Endothelial cell (in vitro differentiated cells): Measurements from ENCODE around the gene RFNG. TPM values are rescaled to one million over a fixed set of nuclear protein-coding genes. Genes with fewer than 3 reads are reported as not detected.
A peak's percentile ranks its signal among the peaks of the same experiment; 100 is the strongest.

Source experiments
- DNase-seq: peaks from one replicate; pipeline ENCODE4 v3.0.0; 2021; ENCODE audit warnings: low spot score
- H3K27ac Mint-ChIP-seq: one replicate; pipeline ENCODE4 v1.8.0; 2021; ENCODE audit warnings: mixed read lengths, inconsistent platforms; ENCODE audit not compliant: unreplicated experiment
- H3K27me3 Mint-ChIP-seq: one replicate; pipeline ENCODE4 v1.8.0; 2021; ENCODE audit warnings: mild to moderate bottlenecking, moderate library complexity, mixed read lengths, inconsistent platforms; ENCODE audit not compliant: unreplicated experiment
- H3K36me3 Mint-ChIP-seq: one replicate; pipeline ENCODE4 v1.8.0; 2021; ENCODE audit warnings: mild to moderate bottlenecking, low read depth, mixed read lengths, inconsistent platforms; ENCODE audit not compliant: unreplicated experiment
- H3K4me1 Mint-ChIP-seq: one replicate; pipeline ENCODE4 v1.8.0; 2021; ENCODE audit warnings: mild to moderate bottlenecking, mixed read lengths, inconsistent platforms; ENCODE audit not compliant: unreplicated experiment
- H3K4me3 Mint-ChIP-seq: one replicate; pipeline ENCODE4 v1.8.0; 2021; ENCODE audit warnings: mild to moderate bottlenecking, mixed read lengths, inconsistent platforms; ENCODE audit not compliant: unreplicated experiment
- H3K9me3 Mint-ChIP-seq: one replicate; pipeline ENCODE4 v1.8.0; 2021; ENCODE audit warnings: mixed read lengths, inconsistent platforms; ENCODE audit not compliant: unreplicated experiment
- CTCF ChIP-seq: fragments of 200-600 bp; sonication (generic); IDR thresholded peaks from one replicate; pipeline ENCODE4 v1.5.0; 2021; ENCODE audit warnings: antibody characterized with exemption; ENCODE audit not compliant: unreplicated experiment
- long read RNA-seq: library from polyadenylated mRNA; unstranded; transcript quantifications from one replicate; pipeline ENCODE4 v2.0.0, GENCODE V29; 2020; ENCODE audit not compliant: unreplicated experiment
- total RNA-seq: library from RNA; stranded (reverse); fragmentation: NEBNext Ultra II Directional; extraction: Animal tissue kit (Norgen Biotek cat#: 25700); gene quantifications from one replicate; pipeline ENCODE4 v1.2.1, GENCODE V29; 2021; ENCODE audit not compliant: unreplicated experiment

The RFNG gene
- 19.7 TPM for total RNA-seq
- long read RNA-seq, partial matches to known transcripts: 1 of 7 reads
- long read RNA-seq, other reads (novel, unspliced or antisense): 2 of 7 reads

GRCh38 chr17:82051776-82052637 is at the start of gene RFNG, which contains the start of gene GPS1:
Gene RFNG, minus strand, starts transcription at chr17:82051811. Its CDS starts 45 bp downstream, at chr17:82051766.
Gene GPS1, plus strand, starts transcription at chr17:82051898. Its CDS starts 34 bp downstream, at chr17:82051932.
- TF ChIP-seq CTCF: no peak
- Mint-ChIP-seq H3K27me3 (peaks cover 9% of the 10 kb centered on the region), H3K4me1 (no peaks in the 10 kb centered on the region), H3K9me3 (no peaks in the 10 kb centered on the region), H3K27ac (no peak within 1 kb of the TSS), H3K36me3 (peaks cover 8% of the 10 kb centered on the region), H3K4me3 (peak within 1 kb of the TSS; percentile 96)
- no peak for DNase-seq

GRCh38 chr17:82101301-82101715 is 49.7 kb upstream of the RFNG start:
- H3K4me3 Mint-ChIP-seq: peak overlapping the region; percentile 69
- no peak for DNase-seq
- H3K4me1 Mint-ChIP-seq: peaks cover 9% of the 10 kb centered on the region
- no peak overlapping the region for H3K27ac Mint-ChIP-seq
- H3K27me3 Mint-ChIP-seq: peaks cover 7% of the 10 kb centered on the region
- no peak for TF ChIP-seq CTCF
- H3K36me3 Mint-ChIP-seq: peaks cover 4% of the 10 kb centered on the region
- H3K9me3 Mint-ChIP-seq: no peaks in the 10 kb centered on the region

- TF ChIP-seq CTCF: no peak
- peaks cover 7% of the 10 kb centered on the region for H3K27me3 Mint-ChIP-seq
- H3K9me3 Mint-ChIP-seq: no peaks in the 10 kb centered on the region
- DNase-seq: no peak
- peaks cover 4% of the 10 kb centered on the region for H3K36me3 Mint-ChIP-seq
- no peak overlapping the region for H3K27ac Mint-ChIP-seq
- H3K4me3 Mint-ChIP-seq: peak overlapping the region; percentile 69
- H3K4me1 Mint-ChIP-seq: peaks cover 4% of the 10 kb centered on the region
These were observed 49.1 kb upstream of the RFNG start for GRCh38 chr17:82100502-82101298.

GRCh38 chr17:82098939-82099763 is 47.5 kb upstream of the RFNG start:
- Mint-ChIP-seq H3K4me3 (peak overlapping the region; percentile 67), H3K27me3 (peaks cover 7% of the 10 kb centered on the region), H3K4me1 (peaks cover 4% of the 10 kb centered on the region), H3K27ac (peak overlapping the region; percentile 9), H3K9me3 (no peaks in the 10 kb centered on the region), H3K36me3 (peaks cover 4% of the 10 kb centered on the region)
- TF ChIP-seq CTCF: no peak
- no peak for DNase-seq
